Activated gamma-delta T cell treated with anti-CD3 and anti-CD28 coated beads, Interleukin-2, amount 50 U/mL, for 16 hours (primary cell): ENCODE results near the gene NUP58.

Source experiments
- DNase-seq: peaks from one replicate; pipeline ENCODE4 v3.0.0-alpha.2; 2020; ENCODE audit warnings: low read depth

Gene NUP58

DNA sequence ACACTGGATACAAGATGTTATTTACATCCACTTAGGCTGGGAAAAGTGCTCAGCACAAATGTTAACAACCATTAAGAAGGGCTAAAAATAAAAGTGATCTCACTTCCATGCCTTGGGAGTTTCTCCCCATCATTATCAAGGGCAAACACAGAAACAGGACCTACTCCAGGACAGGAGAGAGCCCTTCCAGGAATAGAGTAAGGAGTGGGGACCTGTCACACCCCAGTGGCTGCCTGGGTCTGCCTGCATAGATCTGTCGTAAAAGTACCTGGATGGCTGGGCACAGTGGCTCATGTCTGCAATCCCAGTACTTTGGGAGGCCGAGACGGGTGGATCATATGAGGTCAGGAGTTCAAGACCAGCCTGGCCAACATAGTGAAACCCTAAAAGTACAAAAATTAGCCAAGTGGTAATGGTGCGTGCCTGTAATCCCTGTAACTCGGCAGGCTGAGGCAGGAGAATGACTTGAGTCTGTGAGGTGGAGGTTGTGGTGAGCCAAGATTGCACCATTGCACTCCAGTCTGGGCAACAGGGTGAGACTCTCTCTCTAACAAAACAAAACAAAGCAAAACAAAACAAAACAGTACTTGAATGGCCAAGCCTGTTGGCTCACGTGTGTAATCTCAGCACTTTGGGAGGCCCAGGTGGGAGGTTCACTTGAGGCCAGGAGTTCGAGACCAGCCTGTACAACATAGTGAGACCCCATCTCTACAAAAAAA is 76.0 kb downstream of the NUP58 start:
- DNase-seq: no peak

- no peak for DNase-seq
Observed at GRCh38 chr13:25378528-25378927, 77.1 kb downstream of the NUP58 start.

GRCh38 chr13:25379011-25379410 is 77.6 kb downstream of the NUP58 start:
- DNase-seq: no peak

DNA sequence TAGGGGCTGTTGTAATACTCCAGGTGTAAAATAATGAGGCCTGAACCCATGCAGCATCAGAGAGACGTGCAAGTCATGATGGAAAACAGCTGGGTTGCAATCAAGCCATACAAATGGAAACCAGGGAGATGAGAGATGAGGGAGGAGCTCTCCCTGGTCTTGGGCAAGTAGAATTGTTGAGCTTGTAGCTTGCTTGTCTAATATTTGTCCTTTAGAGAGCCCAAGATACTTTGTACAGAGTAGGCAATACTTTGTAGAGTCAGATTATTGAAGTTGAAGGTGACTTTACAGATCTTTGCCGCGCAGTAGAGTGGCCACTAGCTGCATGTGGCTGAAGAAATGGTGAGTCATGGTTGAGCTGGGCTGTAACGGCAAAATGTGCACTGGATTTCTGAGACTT is 78.7 kb downstream of the NUP58 start:
- DNase-seq: no peak

DNA sequence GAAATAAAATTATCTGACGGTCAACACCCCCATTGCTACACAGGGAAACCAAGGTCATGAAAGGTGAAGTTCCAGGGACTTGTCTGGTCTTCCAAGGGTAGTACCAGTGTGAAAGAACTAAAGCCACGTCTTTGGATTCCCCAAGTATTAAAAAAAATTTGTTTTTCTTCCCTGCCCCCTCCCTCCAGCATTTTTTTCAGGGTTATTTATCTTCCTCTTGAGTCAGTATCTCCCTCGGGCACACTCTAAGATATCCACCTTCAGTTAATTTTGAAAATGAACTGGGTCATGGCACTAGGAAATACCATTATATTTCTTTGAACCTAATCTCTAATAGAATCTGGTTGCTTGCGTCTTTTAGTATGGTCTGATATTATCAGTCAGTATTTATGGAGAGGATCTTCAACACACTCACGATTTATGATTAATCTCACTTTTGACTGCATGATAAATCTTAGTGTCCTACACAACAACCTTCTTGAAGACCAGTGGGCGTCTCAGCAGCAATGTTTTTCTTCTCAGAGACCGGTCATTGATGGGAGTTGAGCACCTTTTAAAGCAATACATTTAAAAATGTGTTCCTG is 79.4 kb downstream of the NUP58 start:
- DNase-seq: no peak

- DNase-seq: no peak
Observed at GRCh38 chr13:25384758-25385410, 83.5 kb downstream of the NUP58 start.

- no peak for DNase-seq
Observed at GRCh38 chr13:25391932-25392331, 90.5 kb downstream of the NUP58 start.
